HT1080 (cell line): ENCODE measurements around the gene TEX13B. TPM values are rescaled to one million over a fixed set of nuclear protein-coding genes. Genes with fewer than 3 reads are reported as not detected.

Source experiments
- DNase-seq: peaks from one replicate; pipeline ENCODE4 v3.0.0-alpha.2; 2015; ENCODE audit warnings: low read depth
- total RNA-seq: library from RNA; depleted of rRNA; stranded (reverse); fragments of >200 nt; shearing (Covaris generic); gene quantifications from 2 replicates; pipeline ENCODE4 v1.2.3, GENCODE V29; 2014; rRNA removed

TEX13B gene
- total RNA-seq, 1 experiment from 2014 or later: 0.08 TPM

- DNase-seq: peak; percentile 16
Observed at GRCh38 chrX:107940095-107940494, 42.1 kb downstream of the TEX13B start.

GRCh38 chrX:107936434-107936730 lies 45.8 kb downstream of the TEX13B start:
- DNase-seq: no peak

GRCh38 chrX:107935664-107936433 lies 46.3 kb downstream of the TEX13B start:
- DNase-seq: peak; percentile 9

GRCh38 chrX:107935200-107935599 lies 47.0 kb downstream of the TEX13B start:
- peak; percentile 30 for DNase-seq

- DNase-seq: no peak
Observed at GRCh38 chrX:107934262-107934661, 47.9 kb downstream of the TEX13B start.

Other genes starting within 250 kb of the TEX13B start
- gene TSC22D3, start 206.6 kb downstream of the TEX13B start, total RNA-seq: 5.4 and 8.8 TPM in 2 replicates
- not detected in 2 replicates for gene NCBP2L, start 204.6 kb downstream of the TEX13B start, total RNA-seq
- 5.9 and 9.1 TPM in 2 replicates for gene MID2, start 156.5 kb downstream of the TEX13B start, total RNA-seq
- not detected in 2 replicates for gene VSIG1, start 62.7 kb upstream of the TEX13B start, total RNA-seq
- 49.3 and 52.9 TPM in 2 replicates for gene PSMD10, start 109.2 kb upstream of the TEX13B start, total RNA-seq
- gene ATG4A, start 109.4 kb upstream of the TEX13B start, total RNA-seq: 7.8 and 8.4 TPM in 2 replicates